Stomach smooth muscle (tissue), 2 donors: ENCODE data around the gene WIZ.

Experiments used
- H3K27ac ChIP-seq: one replicate; pipeline ENCODE4 v1.7.0; 2013; ENCODE audit warnings: mild to moderate bottlenecking, low read length, inconsistent platforms
- H3K27me3 ChIP-seq, 2 donors: one replicate each; pipeline ENCODE4 v1.7.0; 2013; ENCODE audit warnings: low read length in 2 of 2; ENCODE audit not compliant: insufficient read depth in 2 of 2, control insufficient read depth in 1 of 2
- H3K36me3 ChIP-seq, 2 donors: one replicate each; pipeline ENCODE4 v1.7.0; 2013; ENCODE audit warnings: low read length in 2 of 2; ENCODE audit not compliant: control insufficient read depth in 2 of 2, insufficient read depth in 2 of 2
- H3K4me1 ChIP-seq: one replicate; pipeline ENCODE4 v1.7.0; 2013; ENCODE audit warnings: low read length; ENCODE audit not compliant: control insufficient read depth, insufficient read depth
- H3K4me3 ChIP-seq, 2 donors: one replicate each; pipeline ENCODE4 v1.7.0; 2013; ENCODE audit warnings: low read length in 2 of 2
- H3K9ac ChIP-seq, 2 donors: one replicate each; pipeline ENCODE4 v1.7.0; 2013; ENCODE audit warnings: low read length in 2 of 2, mild to moderate bottlenecking in 1 of 2
- H3K9me3 ChIP-seq, 2 donors: one replicate each; pipeline ENCODE4 v1.7.0; 2013; ENCODE audit warnings: low read length in 2 of 2; ENCODE audit not compliant: control insufficient read depth in 2 of 2
- donor health status: healthy.
- donor health status: Pancreatic carcinoma.

Gene WIZ

GRCh38 chr19:15427350-15427700 is 22.4 kb downstream of the WIZ start:
- H3K9me3 ChIP-seq: peaks cover 0 to 4% of the 10 kb centered on the region in 2 donors
- no peak overlapping the region for H3K9ac ChIP-seq
- peaks cover 29 to 43% of the 10 kb centered on the region in 2 donors for H3K36me3 ChIP-seq
- no peak overlapping the region for H3K27ac ChIP-seq
- no peak overlapping the region for H3K4me3 ChIP-seq
- no peaks in the 10 kb centered on the region for H3K27me3 ChIP-seq
- peaks cover 23% of the 10 kb centered on the region for H3K4me1 ChIP-seq

- peaks cover 21% of the 10 kb centered on the region for H3K4me1 ChIP-seq
- H3K36me3 ChIP-seq: peaks cover 29 to 43% of the 10 kb centered on the region in 2 donors
- no peak overlapping the region for H3K9ac ChIP-seq
- no peak overlapping the region for H3K27ac ChIP-seq
- no peaks in the 10 kb centered on the region for H3K27me3 ChIP-seq
- no peak overlapping the region for H3K4me3 ChIP-seq
- peaks cover 0 to 4% of the 10 kb centered on the region in 2 donors for H3K9me3 ChIP-seq
Measured at GRCh38 chr19:15426485-15427349, 23.0 kb downstream of the WIZ start.

GRCh38 chr19:15425321-15425950 is 24.3 kb downstream of the WIZ start:
- Histone ChIP-seq H3K4me3 (no peak overlapping the region), H3K36me3 (peaks cover 29 to 43% of the 10 kb centered on the region in 2 donors), H3K27ac (no peak overlapping the region), H3K9ac (no peak overlapping the region), H3K9me3 (peaks cover 0 to 4% of the 10 kb centered on the region in 2 donors), H3K4me1 (peaks cover 9% of the 10 kb centered on the region), H3K27me3 (no peaks in the 10 kb centered on the region)

- Histone ChIP-seq H3K27ac (no peak overlapping the region), H3K9ac (no peak overlapping the region), H3K4me1 (peaks cover 6% of the 10 kb centered on the region), H3K36me3 (peaks cover 29 to 43% of the 10 kb centered on the region in 2 donors), H3K9me3 (peaks cover 0 to 4% of the 10 kb centered on the region in 2 donors), H3K27me3 (no peaks in the 10 kb centered on the region), H3K4me3 (no peak overlapping the region)
Measured at GRCh38 chr19:15424692-15425272, 25.0 kb downstream of the WIZ start.

- H3K9ac ChIP-seq: no peak overlapping the region
- no peak overlapping the region for H3K4me3 ChIP-seq
- H3K9me3 ChIP-seq: peaks cover 0 to 4% of the 10 kb centered on the region in 2 donors
- peaks cover 29 to 41% of the 10 kb centered on the region in 2 donors for H3K36me3 ChIP-seq
- H3K27me3 ChIP-seq: no peaks in the 10 kb centered on the region
- H3K27ac ChIP-seq: no peak overlapping the region
- peaks cover 7% of the 10 kb centered on the region for H3K4me1 ChIP-seq
Measured at GRCh38 chr19:15424121-15424520, 25.6 kb downstream of the WIZ start.

GRCh38 chr19:15423130-15423529 is 26.6 kb downstream of the WIZ start:
- peaks cover 29 to 40% of the 10 kb centered on the region in 2 donors for H3K36me3 ChIP-seq

GRCh38 chr19:15422296-15423075 is 27.3 kb downstream of the WIZ start:
- no peak overlapping the region for H3K4me3 ChIP-seq
- H3K27me3 ChIP-seq: no peaks in the 10 kb centered on the region
- H3K9me3 ChIP-seq: peaks cover 0 to 4% of the 10 kb centered on the region in 2 donors
- no peak overlapping the region for H3K9ac ChIP-seq
- H3K36me3 ChIP-seq: peaks cover 29 to 39% of the 10 kb centered on the region in 2 donors
- no peak overlapping the region for H3K27ac ChIP-seq
- peaks cover 13% of the 10 kb centered on the region for H3K4me1 ChIP-seq

More at GRCh38 chr19:15423130-15423529, 26.6 kb downstream of the WIZ start:
- no peak overlapping the region for H3K9ac ChIP-seq
- no peak overlapping the region for H3K27ac ChIP-seq
- H3K9me3 ChIP-seq: peaks cover 0 to 4% of the 10 kb centered on the region in 2 donors
- peaks cover 6% of the 10 kb centered on the region for H3K4me1 ChIP-seq
- H3K4me3 ChIP-seq: no peak overlapping the region
- no peaks in the 10 kb centered on the region for H3K27me3 ChIP-seq

- Histone ChIP-seq H3K9me3 (peaks cover 0 to 4% of the 10 kb centered on the region in 2 donors), H3K27ac (no peak overlapping the region), H3K27me3 (no peaks in the 10 kb centered on the region), H3K4me1 (peaks cover 20% of the 10 kb centered on the region), H3K36me3 (peaks cover 28 to 32% of the 10 kb centered on the region in 2 donors), H3K9ac (no peak overlapping the region), H3K4me3 (no peak overlapping the region)
Measured at GRCh38 chr19:15421721-15422260, 28.0 kb downstream of the WIZ start.

GRCh38 chr19:15421136-15421695 is 28.5 kb downstream of the WIZ start:
- Histone ChIP-seq H3K9me3 (peaks cover 0 to 4% of the 10 kb centered on the region in 2 donors), H3K27me3 (no peaks in the 10 kb centered on the region), H3K4me3 (no peak overlapping the region), H3K36me3 (peaks cover 22 to 28% of the 10 kb centered on the region in 2 donors), H3K27ac (no peak overlapping the region), H3K9ac (no peak overlapping the region), H3K4me1 (peaks cover 26% of the 10 kb centered on the region)
